Retinal pigment epithelial cell (primary cell): ENCODE data around the gene C9orf85.

Experiments used
- DNase-seq: peaks from one replicate; pipeline ENCODE4 v3.0.0-alpha.2; 2010; ENCODE audit warnings: low read depth
- H3K4me3 ChIP-seq: 2 replicates; pipeline ENCODE4 v1.5.1; 2011; ENCODE audit warnings: mild to moderate bottlenecking, low read length, control low read depth, moderate library complexity
- TF ChIP-seq, protein P1 (sequence below): conservative IDR thresholded peaks from 2 replicates; pipeline ENCODE4 v1.5.1; 2011; ENCODE audit warnings: low read depth, low read length, control low read depth, inconsistent platforms

C9orf85 gene

DNA sequence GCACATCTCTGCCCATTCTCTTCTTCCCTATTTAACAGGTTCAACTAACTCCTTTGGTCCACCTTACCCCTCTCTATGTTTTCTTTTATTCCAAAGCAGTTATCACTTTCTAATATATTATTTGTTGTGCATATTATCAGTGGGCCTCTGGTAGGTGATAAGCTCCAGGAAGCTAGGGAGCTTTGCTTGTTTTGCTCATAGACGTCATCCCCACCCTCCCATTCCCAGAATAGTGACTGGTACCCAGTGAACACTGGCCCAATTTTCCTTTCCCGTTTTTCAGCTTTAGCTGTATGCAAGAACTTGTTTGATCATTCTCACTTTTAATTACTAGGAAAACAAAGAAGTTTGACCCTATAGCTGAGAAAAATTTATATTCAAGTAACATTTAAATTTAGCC, 7.4 kb upstream of the C9orf85 start:
- TF ChIP-seq, protein P1, sequence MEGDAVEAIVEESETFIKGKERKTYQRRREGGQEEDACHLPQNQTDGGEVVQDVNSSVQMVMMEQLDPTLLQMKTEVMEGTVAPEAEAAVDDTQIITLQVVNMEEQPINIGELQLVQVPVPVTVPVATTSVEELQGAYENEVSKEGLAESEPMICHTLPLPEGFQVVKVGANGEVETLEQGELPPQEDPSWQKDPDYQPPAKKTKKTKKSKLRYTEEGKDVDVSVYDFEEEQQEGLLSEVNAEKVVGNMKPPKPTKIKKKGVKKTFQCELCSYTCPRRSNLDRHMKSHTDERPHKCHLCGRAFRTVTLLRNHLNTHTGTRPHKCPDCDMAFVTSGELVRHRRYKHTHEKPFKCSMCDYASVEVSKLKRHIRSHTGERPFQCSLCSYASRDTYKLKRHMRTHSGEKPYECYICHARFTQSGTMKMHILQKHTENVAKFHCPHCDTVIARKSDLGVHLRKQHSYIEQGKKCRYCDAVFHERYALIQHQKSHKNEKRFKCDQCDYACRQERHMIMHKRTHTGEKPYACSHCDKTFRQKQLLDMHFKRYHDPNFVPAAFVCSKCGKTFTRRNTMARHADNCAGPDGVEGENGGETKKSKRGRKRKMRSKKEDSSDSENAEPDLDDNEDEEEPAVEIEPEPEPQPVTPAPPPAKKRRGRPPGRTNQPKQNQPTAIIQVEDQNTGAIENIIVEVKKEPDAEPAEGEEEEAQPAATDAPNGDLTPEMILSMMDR: no peak
- no peak overlapping the region for H3K4me3 ChIP-seq
- DNase-seq: no peak

DNA sequence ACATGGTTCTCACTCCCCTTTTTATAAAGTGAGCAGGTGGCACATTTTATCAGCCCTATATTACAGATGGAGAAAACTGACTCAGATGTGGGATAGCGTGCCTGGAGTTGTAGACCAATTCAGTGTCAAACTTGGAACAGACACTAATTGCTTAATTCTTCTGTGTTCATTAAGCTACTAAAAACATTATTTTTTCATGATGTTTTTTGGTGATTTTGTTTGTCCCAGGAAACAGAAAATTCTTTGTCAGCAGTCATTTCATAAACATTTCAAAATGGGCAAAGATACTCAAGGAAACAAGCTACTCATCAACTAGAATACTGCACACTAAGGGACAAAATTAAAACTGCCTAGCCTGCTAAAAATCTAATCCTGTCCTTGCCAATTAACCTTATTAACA, 2.6 kb upstream of the C9orf85 start:
- H3K4me3 ChIP-seq: peak overlapping the region; percentile 90

DNA sequence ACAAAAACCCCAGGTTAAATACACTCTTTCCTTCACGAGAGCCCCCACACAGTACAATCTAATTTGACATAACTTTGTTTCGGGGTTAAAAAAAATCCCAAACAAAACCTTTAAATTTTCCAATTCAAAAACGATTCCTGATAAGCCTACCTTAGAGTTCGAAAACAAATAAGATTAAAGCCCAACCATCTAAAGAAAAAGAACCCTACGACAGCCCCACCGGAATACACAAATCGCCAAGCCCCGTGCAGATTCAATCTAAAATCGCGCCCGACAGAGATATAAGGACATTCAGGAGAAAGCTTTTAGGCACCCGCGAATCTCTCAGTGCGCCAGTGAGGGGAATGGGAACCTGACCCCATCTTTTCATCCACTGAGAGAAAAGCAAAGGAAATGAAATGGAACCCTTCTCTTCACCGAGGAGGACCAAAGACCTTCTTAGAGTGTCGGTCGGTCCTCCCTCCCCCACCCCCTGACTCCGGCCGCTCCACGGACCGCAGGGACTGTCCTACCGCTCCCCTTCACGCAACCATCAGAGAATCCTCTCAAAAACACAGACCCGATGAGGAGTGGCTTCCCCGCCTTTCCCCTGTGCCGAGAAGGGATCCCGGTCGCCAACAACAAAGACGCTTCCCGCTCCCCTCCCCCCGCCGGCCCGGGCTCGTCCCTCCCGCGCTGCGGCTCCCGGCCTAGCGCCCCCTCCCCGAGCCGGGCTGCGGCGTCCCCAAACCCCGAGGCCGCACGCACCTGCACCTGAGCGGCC, 1.4 kb upstream of the C9orf85 start:
- TF ChIP-seq, protein P1: no peak
- DNase-seq: no peak
- peak overlapping the region; percentile 90 for H3K4me3 ChIP-seq

More for the DNA sequence above, 2.6 kb upstream of the C9orf85 start:
- no peak for DNase-seq
- TF ChIP-seq, protein P1: no peak

DNA sequence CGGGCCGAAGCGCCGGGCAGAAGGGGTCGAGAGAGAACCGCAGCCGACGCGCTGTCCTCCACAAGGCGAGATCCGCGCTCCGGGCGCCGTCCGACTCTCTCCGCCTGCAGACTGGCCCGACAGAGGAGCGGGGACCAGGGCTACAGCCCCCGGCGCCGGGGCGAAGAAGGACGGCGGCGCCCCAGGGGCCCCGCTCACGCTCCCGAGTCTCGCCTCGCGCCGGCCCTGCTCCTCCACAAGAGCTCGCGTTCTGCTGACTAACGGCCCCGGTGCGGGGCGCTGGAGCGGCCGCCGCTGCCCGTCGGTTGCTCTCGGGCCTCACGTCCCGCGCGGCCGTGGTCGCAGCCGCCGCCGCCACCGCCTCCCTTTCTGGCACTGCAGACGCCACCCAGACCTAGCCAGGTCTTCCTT, 784 bp upstream of the C9orf85 start:
- no peak for DNase-seq
- TF ChIP-seq, protein P1: no peak
- peak overlapping the region; percentile 90 for H3K4me3 ChIP-seq

DNA sequence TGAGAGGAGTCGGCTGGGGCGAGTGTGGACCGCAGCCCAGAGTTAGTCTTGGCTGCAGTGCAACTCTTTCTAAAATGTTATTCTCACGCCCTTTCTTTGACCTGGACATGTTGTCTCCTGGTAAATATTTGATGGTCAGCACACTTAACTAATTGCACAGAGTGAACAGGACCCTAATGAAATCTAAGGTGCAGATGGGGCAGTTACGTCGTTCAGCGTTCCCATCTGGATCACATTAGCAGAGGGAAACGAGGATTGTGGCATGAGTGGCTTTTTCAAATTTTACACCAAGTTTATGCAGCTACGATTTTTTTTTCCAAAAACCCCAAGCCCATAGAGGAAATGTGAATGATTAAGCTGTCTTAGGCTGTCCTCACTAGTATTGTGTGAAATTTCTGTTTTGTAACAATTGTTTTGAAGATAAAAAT, 483 bp downstream of the C9orf85 start:
- TF ChIP-seq, protein P1: no peak
- H3K4me3 ChIP-seq: peak overlapping the region; percentile 87
- no peak for DNase-seq

DNA sequence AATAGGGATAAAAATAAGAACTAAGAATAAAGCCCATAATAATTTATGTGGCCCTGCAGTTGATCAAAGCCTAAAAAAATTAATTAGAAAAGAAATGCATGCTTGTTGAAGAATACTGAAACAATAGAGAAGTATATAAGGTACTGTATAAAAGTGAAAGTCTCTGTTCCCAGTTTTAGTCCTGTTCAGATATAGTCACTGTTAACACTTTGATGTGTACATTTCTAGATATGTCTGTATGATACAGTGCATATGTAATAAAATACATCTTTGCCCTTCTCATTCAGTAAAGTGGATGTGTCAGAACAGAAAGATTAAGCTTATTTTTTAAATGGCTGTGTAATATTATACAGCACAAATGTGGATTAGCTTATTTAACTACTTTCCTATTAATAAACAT, 4.1 kb downstream of the C9orf85 start:
- no peak overlapping the region for H3K4me3 ChIP-seq
- TF ChIP-seq, protein P1: no peak
- no peak for DNase-seq
